Activated T-cell treated with anti-CD3 and anti-CD28 coated beads for 24 hours (primary cell): ENCODE measurements around the gene FBXO7.
"Not testable (repeated sequence)": the region's sequence is repeated elsewhere in the genome, so short reads cannot be mapped to it uniquely, and the experiment has no call there.

Experiments
- DNase-seq: peaks from one replicate; pipeline ENCODE4 v3.0.0-alpha.2; 2020; ENCODE audit warnings: low read depth

The FBXO7 gene

GRCh38 chr22:32474635-32475467 lies at the start of gene FBXO7:
FBXO7 (plus strand) TSS chr22:32474811; CDS start chr22:32475003, 192 bp downstream.
- peak; percentile 82 for DNase-seq

GRCh38 chr22:32426881-32427280 lies 47.7 kb upstream of the FBXO7 start:
- DNase-seq: no peak

DNA sequence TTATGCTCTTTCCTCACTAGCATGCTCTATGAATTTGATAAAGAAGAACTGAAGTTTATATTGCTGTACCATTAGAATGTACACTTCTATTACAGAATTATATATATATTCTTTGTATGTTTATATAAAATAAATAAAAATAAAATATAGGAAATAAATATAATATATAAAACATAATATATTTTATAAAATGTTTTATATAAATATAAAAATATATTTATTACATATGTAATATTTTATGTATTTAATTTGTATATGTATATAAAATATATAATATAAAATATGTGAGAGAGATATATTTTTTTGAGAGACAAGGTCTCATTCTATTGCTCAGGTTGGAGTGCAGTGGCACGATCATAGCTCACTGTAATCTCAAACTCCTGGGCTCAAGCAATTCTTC lies 44.3 kb upstream of the FBXO7 start:
- no peak for DNase-seq

DNA sequence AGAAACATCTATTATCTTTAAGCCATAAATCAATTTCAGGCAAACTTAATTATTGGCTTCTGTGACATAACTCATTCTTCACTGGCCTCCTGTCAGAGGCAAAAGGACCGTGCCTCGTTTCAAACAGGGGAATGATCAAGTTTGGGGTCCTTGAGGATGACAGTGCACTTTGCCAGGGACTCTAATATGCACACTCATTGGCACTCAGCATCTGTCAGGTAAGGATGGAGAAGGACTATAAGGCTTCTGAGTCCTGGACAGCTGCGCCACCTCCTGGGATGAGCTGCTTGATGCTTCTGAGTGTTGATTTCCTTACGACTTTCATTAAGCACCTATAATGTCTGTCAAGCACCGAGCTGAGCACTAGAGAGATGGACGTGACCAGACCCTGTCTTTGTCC lies 30.5 kb upstream of the FBXO7 start:
- DNase-seq: no peak

- no peak for DNase-seq
Observed at GRCh38 chr22:32446321-32446720, 28.3 kb upstream of the FBXO7 start.

- no peak for DNase-seq
Observed at GRCh38 chr22:32448980-32449379, 25.6 kb upstream of the FBXO7 start.

DNA sequence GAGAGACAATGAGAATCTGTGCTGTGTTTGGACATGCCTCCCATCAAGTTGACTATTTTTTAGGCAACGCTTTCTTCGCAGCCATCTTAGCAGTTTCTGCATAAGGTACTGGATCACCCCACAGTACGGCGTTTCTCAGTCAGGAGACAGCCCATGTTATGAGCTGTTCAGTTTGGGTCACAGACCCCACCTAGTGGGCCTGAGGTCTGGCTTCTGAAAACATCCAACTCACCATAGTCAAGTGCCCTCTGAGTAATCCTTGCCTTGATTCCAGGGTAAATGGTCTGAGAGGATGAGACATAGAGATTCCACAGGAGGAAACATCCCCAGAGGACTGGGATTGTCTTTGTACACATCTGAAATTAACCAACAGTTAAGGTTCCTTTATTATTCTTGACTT lies 17.6 kb upstream of the FBXO7 start:
- DNase-seq: no peak

GRCh38 chr22:32462452-32462851 lies 12.2 kb upstream of the FBXO7 start:
- DNase-seq: no peak

DNA sequence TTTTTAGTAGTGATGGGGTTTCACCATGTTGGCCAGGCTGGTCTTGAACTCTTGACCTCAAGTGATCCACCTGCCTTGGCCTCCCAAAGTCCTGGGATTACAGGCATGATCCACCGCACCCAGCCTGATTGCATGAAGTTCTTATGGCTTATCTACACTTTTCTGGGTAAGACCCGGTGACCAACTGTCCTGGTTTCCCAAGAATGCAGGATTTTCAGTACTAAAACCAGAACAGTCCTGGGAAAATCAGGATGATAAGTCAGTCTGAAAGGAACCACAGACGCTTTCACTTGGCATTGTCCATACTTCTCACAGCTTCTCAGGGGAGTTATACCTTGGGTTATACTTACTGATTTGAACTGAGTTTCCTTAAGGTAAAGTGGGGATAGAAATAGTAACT lies 8.9 kb upstream of the FBXO7 start:
- no peak for DNase-seq

DNA sequence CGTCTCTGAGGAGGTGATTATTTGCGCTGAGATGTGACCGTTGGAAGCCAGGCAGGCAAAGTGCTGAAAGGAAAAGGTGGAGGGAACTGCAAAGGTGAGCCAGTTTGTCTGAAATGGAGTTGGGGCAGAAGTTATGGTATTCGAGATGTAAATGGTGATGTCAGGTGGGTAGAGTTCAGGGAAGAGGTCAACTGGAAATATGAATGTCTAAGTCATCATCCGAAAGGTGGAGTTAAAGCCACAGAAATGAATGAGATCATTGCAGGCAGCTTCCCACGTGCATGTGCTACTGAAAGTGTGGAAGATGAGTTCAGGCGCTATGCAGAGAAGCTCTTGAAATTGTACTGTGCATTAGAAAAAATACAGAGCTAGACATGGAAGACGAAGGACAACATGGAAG lies 8.1 kb upstream of the FBXO7 start:
- DNase-seq: no peak

GRCh38 chr22:32469799-32470212 lies 4.8 kb upstream of the FBXO7 start:
- DNase-seq: no peak

- no peak for DNase-seq
Observed at GRCh38 chr22:32473388-32473952, 1.1 kb upstream of the FBXO7 start.

DNA sequence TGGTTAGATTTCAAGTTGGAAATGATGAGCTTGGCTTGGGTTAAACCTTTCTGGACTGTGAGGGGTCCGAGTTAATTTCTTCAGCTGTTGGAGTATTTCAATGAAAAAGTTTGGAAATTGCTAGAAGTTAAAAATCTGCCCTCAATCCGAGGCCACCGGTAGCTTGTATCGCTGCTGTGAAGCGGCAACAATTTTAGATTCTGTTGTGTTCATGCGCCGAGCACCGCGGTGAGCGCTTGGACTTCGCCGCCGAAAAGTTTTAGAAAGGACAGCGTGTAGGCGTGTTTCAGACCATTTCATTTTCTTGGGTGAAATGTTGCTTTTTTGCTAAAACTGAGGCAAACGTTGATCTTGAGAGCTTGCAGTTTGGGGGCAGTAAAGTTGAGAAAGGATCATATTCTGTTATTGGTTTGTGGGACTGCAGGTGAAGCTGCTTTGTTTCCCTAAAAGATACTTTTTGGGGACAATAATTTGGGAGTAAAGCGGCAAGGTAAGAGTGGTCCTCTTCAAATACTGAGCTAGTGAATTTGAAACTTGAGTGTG lies 928 bp downstream of the FBXO7 start:
- no peak for DNase-seq

DNA sequence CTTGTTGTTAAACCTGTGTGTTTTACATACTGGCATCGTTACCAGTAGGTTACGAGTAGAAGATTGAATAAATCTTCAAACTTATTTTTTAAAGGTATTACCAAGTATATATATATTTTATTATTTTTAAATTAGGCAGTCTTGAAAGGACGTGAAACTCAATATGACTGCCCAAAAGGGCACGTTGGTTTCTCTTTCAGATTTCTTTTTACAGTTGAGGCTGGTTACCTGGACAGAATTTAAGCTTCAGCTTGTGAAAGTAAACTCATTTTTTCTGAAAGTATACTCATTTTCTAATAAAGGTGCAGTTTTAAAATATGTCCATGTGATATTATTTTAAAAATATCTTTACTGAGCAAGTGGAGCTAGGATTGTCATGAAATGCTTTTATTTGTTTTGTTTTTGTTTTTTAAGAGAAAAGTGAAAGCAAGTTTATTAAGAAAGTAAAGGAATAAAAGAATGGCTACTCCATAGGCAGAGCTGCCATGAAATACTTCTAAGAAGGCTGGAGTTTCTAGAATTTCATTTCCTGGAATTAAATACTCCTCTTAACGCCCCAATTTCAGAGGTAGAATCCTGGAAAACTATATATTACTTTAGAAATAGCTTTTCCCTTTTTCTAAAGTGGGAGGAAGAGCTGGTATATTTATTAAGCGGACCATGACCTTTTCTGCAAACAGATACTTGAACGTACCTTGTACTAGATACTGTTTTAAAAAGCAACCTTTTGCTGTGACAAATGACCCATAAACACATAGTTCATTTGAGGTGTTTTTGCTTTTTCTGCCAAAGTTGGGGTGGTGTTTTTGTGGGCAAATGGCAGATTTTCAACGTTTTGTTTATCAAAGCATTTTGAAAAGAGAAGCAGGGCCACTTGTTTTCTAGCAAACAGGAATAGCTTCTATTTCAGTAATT lies 1.9 kb downstream of the FBXO7 start:
- no peak for DNase-seq

GRCh38 chr22:32477596-32477995 lies 3.0 kb downstream of the FBXO7 start:
- no peak for DNase-seq

- DNase-seq: not testable (repeated sequence)
Observed at GRCh38 chr22:32478552-32478951, 3.9 kb downstream of the FBXO7 start.

- no peak for DNase-seq
Observed at GRCh38 chr22:32478994-32479393, 4.4 kb downstream of the FBXO7 start.

DNA sequence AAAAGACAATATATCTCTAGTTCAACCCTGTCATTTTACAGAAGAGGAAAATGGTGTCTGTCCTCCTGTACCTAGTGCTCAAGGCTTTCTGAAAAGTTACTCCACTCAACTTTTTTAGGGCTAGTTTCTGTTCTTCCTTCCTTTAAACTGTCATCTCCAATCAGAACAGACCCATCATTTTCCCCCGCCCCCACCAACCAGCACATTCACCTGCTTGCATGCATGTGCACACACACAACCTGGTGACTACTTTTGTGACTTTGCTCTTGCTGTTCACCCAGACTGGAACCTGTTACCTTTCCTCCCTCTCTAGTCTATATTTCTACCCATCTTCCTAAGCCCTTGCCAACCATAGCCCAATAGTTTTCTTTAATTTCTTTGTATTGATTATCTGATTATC lies 5.6 kb downstream of the FBXO7 start:
- no peak for DNase-seq

DNA sequence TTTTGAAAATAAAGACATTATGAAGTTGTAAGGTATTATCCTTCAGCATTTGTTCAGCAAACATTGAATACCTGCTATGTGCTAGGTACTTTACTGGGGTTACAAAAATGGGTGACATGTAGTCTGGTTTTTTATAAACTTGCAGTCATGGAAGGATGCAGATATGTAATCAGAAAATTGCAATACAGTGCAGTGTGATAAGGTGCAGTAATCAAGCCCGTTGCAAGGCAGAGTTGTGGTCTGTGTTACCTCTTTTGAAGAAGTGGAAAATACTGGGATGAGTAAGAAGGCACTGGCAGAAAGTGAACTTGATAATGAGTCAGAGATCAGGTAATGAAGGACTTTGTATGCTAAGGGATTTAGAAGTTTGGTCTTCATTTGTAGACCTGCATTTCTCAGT lies 8.1 kb downstream of the FBXO7 start:
- DNase-seq: no peak

DNA sequence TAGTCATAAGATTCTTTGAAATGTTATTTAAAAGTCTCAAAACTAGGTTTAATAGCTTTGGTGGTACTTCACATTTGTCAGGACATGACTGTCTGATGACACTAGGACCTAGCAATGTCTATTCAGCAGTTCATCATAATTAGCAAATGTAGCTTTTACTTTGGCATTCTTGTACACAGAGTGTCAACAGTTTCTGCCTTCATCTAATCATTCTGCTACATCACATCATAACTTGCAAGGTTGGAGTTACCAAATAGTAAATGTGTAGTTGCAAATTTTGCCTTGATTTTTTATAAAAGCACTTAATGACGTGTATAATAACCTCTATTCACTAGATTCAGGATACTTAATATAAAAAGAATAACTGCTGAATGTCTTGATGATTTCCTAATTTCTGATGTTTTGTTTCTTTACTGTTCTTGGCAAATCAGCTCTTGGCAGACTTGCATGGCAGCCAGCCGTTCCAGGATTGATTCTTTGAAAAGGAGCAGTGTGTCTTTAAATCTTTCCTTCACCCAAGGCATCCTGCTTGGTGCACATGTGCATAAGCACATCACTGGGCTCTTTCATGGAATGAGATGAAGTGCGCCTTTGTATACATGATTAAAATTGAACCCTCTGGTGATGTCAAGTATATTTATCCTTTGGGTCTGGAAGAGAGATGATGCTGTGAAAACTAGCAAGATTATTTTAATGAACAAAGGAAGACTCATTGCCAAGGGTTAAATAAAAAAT lies 12.2 kb downstream of the FBXO7 start:
- DNase-seq: no peak

DNA sequence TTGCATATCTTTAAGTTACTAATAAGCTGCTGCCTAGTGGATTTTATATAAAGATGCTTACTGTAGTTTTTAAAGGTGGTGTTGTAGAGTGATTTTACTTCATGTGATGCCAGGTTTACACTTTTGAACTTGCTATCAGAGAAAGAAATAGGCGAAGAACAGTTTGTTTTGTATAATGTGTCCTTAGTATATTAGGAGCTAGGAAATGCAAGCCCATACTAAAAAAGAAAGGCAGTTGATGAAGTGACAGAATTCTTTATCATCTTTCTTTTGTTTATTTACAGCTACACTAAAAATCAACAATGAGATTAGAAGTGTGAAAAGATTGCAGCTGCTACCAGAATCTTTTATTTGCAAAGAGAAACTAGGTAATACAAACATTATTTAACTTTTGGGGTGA lies 12.8 kb downstream of the FBXO7 start:
- no peak for DNase-seq

- no peak for DNase-seq
Observed at GRCh38 chr22:32489377-32489776, 14.8 kb downstream of the FBXO7 start.
